Nasal cavity respiratory epithelium epithelial cell of viscerocranial mucosa (primary cell): ENCODE measurements around the gene NLRP3. TPM values are rescaled to one million over a fixed set of nuclear protein-coding genes. Genes with fewer than 3 reads are reported as not detected.

Experiments used
- total RNA-seq: library from RNA; depleted of rRNA; stranded (reverse); fragments of >200 nt; gene quantifications from 2 replicates; pipeline ENCODE4 v1.2.3, GENCODE V29; 2014

NLRP3 gene
- total RNA-seq = not detected in 2 replicates

DNA sequence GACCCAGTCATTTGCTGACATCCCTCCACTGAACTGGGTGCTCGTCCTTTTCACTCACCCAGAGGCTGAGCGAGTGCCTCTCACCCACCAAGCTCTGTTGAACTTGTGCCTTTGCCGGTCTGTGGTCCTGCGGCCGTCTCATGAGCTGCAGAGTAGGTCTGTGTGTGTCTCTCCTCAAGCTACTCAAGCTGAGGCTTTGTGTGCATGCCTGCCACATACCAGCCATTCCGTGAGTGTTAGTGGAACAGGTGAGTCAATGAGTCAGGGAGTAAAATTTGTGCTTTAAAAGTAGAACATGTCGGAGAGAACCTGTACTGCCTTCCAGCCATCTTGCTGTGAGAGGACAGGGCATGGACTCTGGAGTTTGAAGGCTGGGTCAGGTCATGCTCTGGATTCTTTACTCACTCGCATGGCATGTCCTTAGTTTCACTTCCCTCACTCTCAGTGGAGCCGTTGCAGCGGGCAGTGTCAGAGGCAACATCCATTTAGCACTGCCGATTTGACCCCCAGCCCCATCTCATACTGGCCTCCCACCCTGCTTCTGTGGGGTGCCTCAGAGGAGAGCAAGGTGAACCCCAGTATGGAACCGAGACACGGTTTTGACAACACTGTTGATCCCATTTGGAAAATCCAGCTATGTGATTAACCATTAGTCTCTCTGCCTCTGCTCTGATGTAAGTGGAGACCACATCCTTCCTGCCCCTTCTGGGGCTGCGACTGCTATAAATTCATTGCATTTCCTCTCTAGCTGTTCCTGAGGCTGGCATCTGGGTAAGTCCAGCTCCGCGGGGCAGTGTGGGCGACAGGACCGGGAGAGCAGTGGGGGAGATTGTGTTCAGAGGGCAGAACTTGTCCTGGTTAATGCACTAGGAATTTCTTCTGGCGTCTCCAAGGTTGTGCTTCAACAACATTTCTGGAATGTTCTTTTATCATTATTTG lies at the start of gene NLRP3:
Gene NLRP3, plus strand, starts transcription at position 751 of the 939 bp plus-strand sequence. CDS start 2,628 bp downstream, outside the sequence.

Other genes with a start within 250 kb of the NLRP3 start
- gene ZNF124, start 244.2 kb upstream of the NLRP3 start, total RNA-seq = 22.2 and 43.1 TPM in 2 replicates
- not detected in 2 replicates for gene VN1R5, start 160.1 kb upstream of the NLRP3 start, total RNA-seq
- 11.3 and 15.2 TPM in 2 replicates for gene ZNF496, start 84.3 kb upstream of the NLRP3 start, total RNA-seq
- not detected in 2 replicates for gene OR2B11, start 41.9 kb downstream of the NLRP3 start, total RNA-seq
- gene OR2C3, start 120.3 kb downstream of the NLRP3 start, total RNA-seq = not detected in 2 replicates
- under 0.01 TPM in 1 of 2 replicates, not detected in the other for gene GCSAML, start 133.0 kb downstream of the NLRP3 start, total RNA-seq
- gene OR2G2, start 172.2 kb downstream of the NLRP3 start, total RNA-seq = not detected in 2 replicates
- gene OR2G3, start 189.4 kb downstream of the NLRP3 start, total RNA-seq = not detected in 2 replicates